22Rv1 (cell line): ENCODE results near the gene KRT12.

Experiments
- ZFX ChIP-seq: fragments of 450-650 bp; IDR thresholded peaks from 2 replicates; pipeline ENCODE4 v1.6.1; 2017; ENCODE audit warnings: antibody characterized with exemption, borderline replicate concordance
- TF ChIP-seq, protein P1 (sequence below): fragments of 450-650 bp; IDR thresholded peaks from 2 replicates; pipeline ENCODE4 v1.5.1; 2017; ENCODE audit warnings: mild to moderate bottlenecking

- TF ChIP-seq, protein P1, sequence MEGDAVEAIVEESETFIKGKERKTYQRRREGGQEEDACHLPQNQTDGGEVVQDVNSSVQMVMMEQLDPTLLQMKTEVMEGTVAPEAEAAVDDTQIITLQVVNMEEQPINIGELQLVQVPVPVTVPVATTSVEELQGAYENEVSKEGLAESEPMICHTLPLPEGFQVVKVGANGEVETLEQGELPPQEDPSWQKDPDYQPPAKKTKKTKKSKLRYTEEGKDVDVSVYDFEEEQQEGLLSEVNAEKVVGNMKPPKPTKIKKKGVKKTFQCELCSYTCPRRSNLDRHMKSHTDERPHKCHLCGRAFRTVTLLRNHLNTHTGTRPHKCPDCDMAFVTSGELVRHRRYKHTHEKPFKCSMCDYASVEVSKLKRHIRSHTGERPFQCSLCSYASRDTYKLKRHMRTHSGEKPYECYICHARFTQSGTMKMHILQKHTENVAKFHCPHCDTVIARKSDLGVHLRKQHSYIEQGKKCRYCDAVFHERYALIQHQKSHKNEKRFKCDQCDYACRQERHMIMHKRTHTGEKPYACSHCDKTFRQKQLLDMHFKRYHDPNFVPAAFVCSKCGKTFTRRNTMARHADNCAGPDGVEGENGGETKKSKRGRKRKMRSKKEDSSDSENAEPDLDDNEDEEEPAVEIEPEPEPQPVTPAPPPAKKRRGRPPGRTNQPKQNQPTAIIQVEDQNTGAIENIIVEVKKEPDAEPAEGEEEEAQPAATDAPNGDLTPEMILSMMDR: no peak
- no peak for TF ChIP-seq ZFX
Observed at GRCh38 chr17:40871316-40871715, 4.3 kb upstream of the KRT12 start.
